Measurements from ENCODE around the gene ANO9. TPM values are rescaled to one million over a fixed set of nuclear protein-coding genes. Genes with fewer than 3 reads are reported as not detected.

Gene ANO9
- total RNA-seq, 1 experiment from 2014 or later = not detected

- no TSS peak for BruUV-seq (replicated peaks)
- no peaks in the 10 kb centered on the region for H3K9me3 ChIP-seq (ENCODE audit: low read depth, low read length, poor library complexity, severe bottlenecking)
- no peak overlapping the region for H3K27ac ChIP-seq (ENCODE audit: low read depth, low read length, poor library complexity, severe bottlenecking)
- intact Hi-C loops (cut with micrococcal nuclease; ENCODE audit: unreplicated experiment) = no loop called here
- TF ChIP-seq EZH2 (IDR thresholded peaks at IDR 0.05; ENCODE audit: borderline replicate concordance, low read depth, low read length, poor library complexity, severe bottlenecking) = no peak
- no peak for TF ChIP-seq CTCF (conservative IDR thresholded peaks at IDR 0.05; ENCODE audit: low read depth, low read length)
- ChIA-PET POLR2A (ENCODE audit: low non-redundant PET) (no interaction called here), CTCF (no interaction called here)
- no peaks in the 10 kb centered on the region for H3K27me3 ChIP-seq (replicated peaks; ENCODE audit: insufficient read depth, low read depth, low read length, poor library complexity)
- H3K4me1 ChIP-seq (ENCODE audit: insufficient read depth, low read length, poor library complexity, severe bottlenecking) = no peaks in the 10 kb centered on the region
- H3K4me3 ChIP-seq (ENCODE audit: low read depth, low read length, poor library complexity, severe bottlenecking) = no peak overlapping the region
- H3K36me3 ChIP-seq (ENCODE audit: insufficient read depth, low read length, poor library complexity, severe bottlenecking) = no peaks in the 10 kb centered on the region
- DNase-seq (ENCODE audit: low spot score) = no peak
These were observed 44.4 kb upstream of the ANO9 start for GRCh38 chr11:486189-486588.

- DNase-seq (ENCODE audit: low spot score) = no peak
- BruUV-seq (replicated peaks) = no TSS peak
- ChIA-PET POLR2A (ENCODE audit: low non-redundant PET) (no interaction called here), CTCF (no interaction called here)
- H3K9me3 ChIP-seq (ENCODE audit: low read depth, low read length, poor library complexity, severe bottlenecking) = no peaks in the 10 kb centered on the region
- intact Hi-C loops (cut with micrococcal nuclease; ENCODE audit: unreplicated experiment) = no loop called here
- no peaks in the 10 kb centered on the region for H3K4me1 ChIP-seq (ENCODE audit: insufficient read depth, low read length, poor library complexity, severe bottlenecking)
- H3K27me3 ChIP-seq (replicated peaks; ENCODE audit: insufficient read depth, low read depth, low read length, poor library complexity) = no peaks in the 10 kb centered on the region
- no peak overlapping the region for H3K27ac ChIP-seq (ENCODE audit: low read depth, low read length, poor library complexity, severe bottlenecking)
- no peak overlapping the region for H3K4me3 ChIP-seq (ENCODE audit: low read depth, low read length, poor library complexity, severe bottlenecking)
- H3K36me3 ChIP-seq (ENCODE audit: insufficient read depth, low read length, poor library complexity, severe bottlenecking) = no peaks in the 10 kb centered on the region
- no peak for TF ChIP-seq CTCF (conservative IDR thresholded peaks at IDR 0.05; ENCODE audit: low read depth, low read length)
- TF ChIP-seq EZH2 (IDR thresholded peaks at IDR 0.05; ENCODE audit: borderline replicate concordance, low read depth, low read length, poor library complexity, severe bottlenecking) = no peak
These were observed 42.8 kb upstream of the ANO9 start for GRCh38 chr11:484616-485015.

GRCh38 chr11:479311-479710, 37.5 kb upstream of the ANO9 start:
- no peak overlapping the region for H3K4me3 ChIP-seq (ENCODE audit: low read depth, low read length, poor library complexity, severe bottlenecking)
- TF ChIP-seq CTCF (conservative IDR thresholded peaks at IDR 0.05; ENCODE audit: low read depth, low read length) = no peak
- TF ChIP-seq EZH2 (IDR thresholded peaks at IDR 0.05; ENCODE audit: borderline replicate concordance, low read depth, low read length, poor library complexity, severe bottlenecking) = no peak

More at GRCh38 chr11:479311-479710, 37.5 kb upstream of the ANO9 start:
- Histone ChIP-seq H3K27ac (ENCODE audit: low read depth, low read length, poor library complexity, severe bottlenecking) (no peak overlapping the region), H3K36me3 (ENCODE audit: insufficient read depth, low read length, poor library complexity, severe bottlenecking) (no peaks in the 10 kb centered on the region), H3K9me3 (ENCODE audit: low read depth, low read length, poor library complexity, severe bottlenecking) (no peaks in the 10 kb centered on the region), H3K27me3 (replicated peaks; ENCODE audit: insufficient read depth, low read depth, low read length, poor library complexity) (no peaks in the 10 kb centered on the region), H3K4me1 (ENCODE audit: insufficient read depth, low read length, poor library complexity, severe bottlenecking) (no peaks in the 10 kb centered on the region)
- ChIA-PET POLR2A (ENCODE audit: low non-redundant PET) (no interaction called here), CTCF (no interaction called here)
- BruUV-seq (replicated peaks) = no TSS peak
- DNase-seq (ENCODE audit: low spot score) = no peak
- intact Hi-C loops (cut with micrococcal nuclease; ENCODE audit: unreplicated experiment) = no loop called here
